Esophagus muscularis mucosa (tissue), 3 donors: ENCODE results near the gene KCNAB1.

ENCODE experiments used
- CTCF ChIP-seq, 3 experiments: fragments of 200-600 bp in 2 of 3; fragments of 450-650 bp in 1 of 3; sonication (generic) in 2 of 3; IDR thresholded peaks; one replicate each; pipeline ENCODE4 v1.5.1; 2017 to 2019; ENCODE audit warnings: antibody characterized with exemption in 3 of 3, mild to moderate bottlenecking in 2 of 3, moderate library complexity in 1 of 3
- EP300 ChIP-seq: sonication (generic); formaldehyde crosslinking; IDR thresholded peaks from one replicate; pipeline ENCODE4 v1.6.1; 2017; ENCODE audit warnings: antibody characterized with exemption

- TF ChIP-seq EP300, result no peak
- no peak for TF ChIP-seq CTCF (IDR thresholded peaks at IDR 0.05)
Measured at GRCh38 chr3:156303001-156303707, 182.8 kb downstream of the KCNAB1 start.
